Glutamatergic neuron (in vitro differentiated cells): Measurements from ENCODE around the gene SUGCT. TPM values are rescaled to one million over a fixed set of nuclear protein-coding genes. Genes with fewer than 3 reads are reported as not detected.

Experiments
- DNase-seq: peaks from one replicate; pipeline ENCODE4 v3.0.0; 2022
- H3K27ac Mint-ChIP-seq: one replicate; pipeline ENCODE4 v1.8.0; 2020; ENCODE audit warnings: mild to moderate bottlenecking, mixed read lengths, inconsistent platforms; ENCODE audit not compliant: unreplicated experiment
- H3K27me3 Mint-ChIP-seq: one replicate; pipeline ENCODE4 v1.8.0; 2020; ENCODE audit warnings: mild to moderate bottlenecking, moderate library complexity, mixed read lengths, inconsistent platforms; ENCODE audit not compliant: unreplicated experiment
- H3K36me3 Mint-ChIP-seq: one replicate; pipeline ENCODE4 v1.8.0; 2020; ENCODE audit warnings: mild to moderate bottlenecking, mixed read lengths, inconsistent platforms; ENCODE audit not compliant: unreplicated experiment
- H3K4me1 Mint-ChIP-seq: one replicate; pipeline ENCODE4 v1.8.0; 2020; ENCODE audit warnings: mild to moderate bottlenecking, low read depth, mixed read lengths, inconsistent platforms; ENCODE audit not compliant: unreplicated experiment
- H3K4me3 Mint-ChIP-seq: one replicate; pipeline ENCODE4 v1.8.0; 2020; ENCODE audit warnings: mild to moderate bottlenecking, mixed read lengths, inconsistent platforms; ENCODE audit not compliant: unreplicated experiment
- H3K9me3 Mint-ChIP-seq: one replicate; pipeline ENCODE4 v1.8.0; 2020; ENCODE audit warnings: mild to moderate bottlenecking, moderate library complexity, mixed read lengths, inconsistent platforms; ENCODE audit not compliant: unreplicated experiment
- total RNA-seq: library from RNA; stranded (reverse); fragmentation: NEBNext Ultra II Directional; extraction: Animal tissue kit (Norgen Biotek cat#: 25700); gene quantifications from one replicate; pipeline ENCODE4 v1.2.1, GENCODE V29; 2021; ENCODE audit not compliant: unreplicated experiment
- TF ChIP-seq, protein P1 (sequence below): fragments of 200-600 bp; sonication (generic); IDR thresholded peaks from one replicate; pipeline ENCODE4 v1.5.0; 2021; ENCODE audit not compliant: partially characterized antibody, unreplicated experiment

Gene SUGCT
- total RNA-seq, 1 donor from 2014 or later, result 1.2 TPM

DNA sequence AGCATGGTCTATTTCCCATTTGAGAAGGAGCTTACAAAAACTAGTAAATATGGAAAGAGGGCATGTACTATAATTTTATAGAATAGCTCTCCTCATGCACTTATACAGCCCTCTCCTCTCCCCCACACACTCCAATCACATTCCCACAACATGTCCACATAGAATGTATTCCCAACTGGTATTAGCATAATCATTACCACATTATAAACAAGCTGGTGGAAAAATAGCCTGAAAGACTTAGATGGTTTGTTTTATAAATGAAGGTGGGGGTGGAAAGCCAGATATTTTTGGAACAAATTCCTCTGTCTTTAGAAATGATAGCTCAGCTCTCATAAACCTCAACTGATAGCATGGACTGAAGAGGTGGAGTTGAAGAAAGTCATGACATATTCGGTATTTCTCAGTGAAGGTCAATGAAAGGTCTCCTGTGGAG lies 410.1 kb downstream of the SUGCT start:
- TF ChIP-seq, protein P1, sequence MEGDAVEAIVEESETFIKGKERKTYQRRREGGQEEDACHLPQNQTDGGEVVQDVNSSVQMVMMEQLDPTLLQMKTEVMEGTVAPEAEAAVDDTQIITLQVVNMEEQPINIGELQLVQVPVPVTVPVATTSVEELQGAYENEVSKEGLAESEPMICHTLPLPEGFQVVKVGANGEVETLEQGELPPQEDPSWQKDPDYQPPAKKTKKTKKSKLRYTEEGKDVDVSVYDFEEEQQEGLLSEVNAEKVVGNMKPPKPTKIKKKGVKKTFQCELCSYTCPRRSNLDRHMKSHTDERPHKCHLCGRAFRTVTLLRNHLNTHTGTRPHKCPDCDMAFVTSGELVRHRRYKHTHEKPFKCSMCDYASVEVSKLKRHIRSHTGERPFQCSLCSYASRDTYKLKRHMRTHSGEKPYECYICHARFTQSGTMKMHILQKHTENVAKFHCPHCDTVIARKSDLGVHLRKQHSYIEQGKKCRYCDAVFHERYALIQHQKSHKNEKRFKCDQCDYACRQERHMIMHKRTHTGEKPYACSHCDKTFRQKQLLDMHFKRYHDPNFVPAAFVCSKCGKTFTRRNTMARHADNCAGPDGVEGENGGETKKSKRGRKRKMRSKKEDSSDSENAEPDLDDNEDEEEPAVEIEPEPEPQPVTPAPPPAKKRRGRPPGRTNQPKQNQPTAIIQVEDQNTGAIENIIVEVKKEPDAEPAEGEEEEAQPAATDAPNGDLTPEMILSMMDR, result no peak
- Mint-ChIP-seq H3K36me3 (no peaks in the 10 kb centered on the region), H3K27me3 (no peaks in the 10 kb centered on the region), H3K9me3 (no peaks in the 10 kb centered on the region), H3K4me3 (no peak overlapping the region), H3K4me1 (no peaks in the 10 kb centered on the region), H3K27ac (no peak overlapping the region)
- no peak for DNase-seq

DNA sequence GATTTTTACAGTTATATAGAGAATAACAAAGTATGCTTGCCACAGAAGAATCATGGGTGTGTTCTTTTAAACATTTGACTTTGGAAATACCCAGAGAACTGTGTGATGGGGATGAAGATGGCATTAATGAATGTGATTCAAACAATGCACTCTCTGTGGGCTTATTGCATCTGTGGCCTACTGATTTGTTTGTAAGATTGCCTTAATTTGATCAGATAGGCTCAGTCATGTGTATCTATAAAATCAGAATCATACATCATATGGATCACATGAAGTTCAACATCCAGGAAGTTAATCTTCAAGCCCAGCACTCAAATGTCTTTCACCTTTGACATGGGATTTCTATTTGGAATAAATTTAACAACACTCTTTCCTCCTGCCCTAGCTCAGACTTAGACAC lies 410.9 kb downstream of the SUGCT start:
- no peak overlapping the region for H3K27ac Mint-ChIP-seq

DNA sequence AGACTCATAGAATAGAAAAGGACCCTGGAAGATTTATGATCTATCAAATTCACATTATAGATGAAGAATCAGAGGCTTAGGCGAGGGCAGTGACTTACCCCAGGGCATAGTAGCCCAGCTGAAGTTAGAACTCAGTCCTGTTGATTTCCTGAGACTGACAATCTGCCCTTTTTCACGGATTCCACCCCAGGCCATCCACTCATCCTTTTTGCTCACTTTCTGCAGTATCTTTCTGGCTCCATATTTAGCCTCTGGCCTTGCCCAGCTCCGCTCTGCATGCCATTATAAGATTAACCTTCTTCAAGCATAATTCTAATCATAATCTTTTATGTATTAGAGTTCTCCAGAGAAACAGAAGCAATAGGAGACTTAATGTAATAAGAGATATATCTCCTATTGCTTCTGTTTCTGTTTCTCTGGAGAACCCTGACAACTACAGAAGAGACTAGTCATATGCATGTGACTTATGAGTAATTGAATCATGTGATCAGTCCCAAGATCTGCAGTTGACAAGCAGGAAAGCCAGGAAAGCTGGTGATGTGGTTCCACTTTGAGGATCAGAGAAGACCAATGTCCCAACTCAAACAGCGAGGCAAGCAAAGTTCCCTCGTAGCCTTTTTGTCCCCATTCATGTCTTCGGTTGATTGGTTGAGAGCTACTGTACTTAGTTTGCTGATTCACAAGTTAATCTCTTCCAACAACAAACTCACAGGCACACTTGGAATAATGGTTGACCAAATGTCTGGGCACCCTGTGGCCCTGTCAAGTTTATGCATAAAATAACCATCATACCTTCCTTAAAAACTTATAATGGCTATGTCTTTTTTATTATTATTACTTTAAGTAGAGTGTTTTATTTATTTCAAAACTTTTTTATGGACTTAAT lies 412.1 kb downstream of the SUGCT start:
- H3K36me3 Mint-ChIP-seq, result no peaks in the 10 kb centered on the region
- H3K9me3 Mint-ChIP-seq, result no peaks in the 10 kb centered on the region

More for the DNA sequence above, 410.9 kb downstream of the SUGCT start:
- no peaks in the 10 kb centered on the region for H3K36me3 Mint-ChIP-seq
- TF ChIP-seq, protein P1, result no peak
- DNase-seq, result no peak
- H3K27me3 Mint-ChIP-seq, result no peaks in the 10 kb centered on the region
- H3K9me3 Mint-ChIP-seq, result no peaks in the 10 kb centered on the region
- no peaks in the 10 kb centered on the region for H3K4me1 Mint-ChIP-seq
- no peak overlapping the region for H3K4me3 Mint-ChIP-seq

DNA sequence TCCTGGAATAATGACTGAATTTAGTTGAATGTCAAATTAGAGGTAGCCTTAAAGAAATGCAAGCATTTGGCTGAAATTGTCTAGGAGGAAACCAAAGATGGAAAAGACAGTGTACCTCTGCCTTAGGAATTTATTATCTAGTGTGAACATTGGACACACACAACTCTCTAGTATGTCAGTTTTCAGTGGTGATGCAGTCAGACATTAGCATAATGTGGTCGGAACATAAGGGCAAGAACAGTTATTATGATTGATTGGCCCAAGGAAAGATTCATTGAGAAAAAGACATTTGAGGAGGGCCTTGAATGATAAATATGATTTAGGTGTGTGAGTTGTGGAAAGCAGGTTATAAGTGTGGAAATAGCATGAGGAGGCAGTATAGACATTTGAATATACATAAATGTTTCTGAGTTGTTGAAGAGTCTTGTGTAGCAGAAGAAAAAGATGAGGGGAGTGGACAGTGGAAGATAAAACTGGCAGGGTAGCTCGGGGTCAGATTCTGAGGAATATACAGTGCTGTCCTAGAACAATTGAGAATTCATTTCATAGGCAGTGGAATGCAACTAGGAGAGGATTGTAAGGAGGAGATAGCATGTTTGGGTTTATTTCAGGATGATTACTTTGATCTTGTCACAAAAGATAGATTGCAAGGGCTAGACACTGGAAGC lies 414.7 kb downstream of the SUGCT start:
- no peaks in the 10 kb centered on the region for H3K9me3 Mint-ChIP-seq
- H3K36me3 Mint-ChIP-seq, result no peaks in the 10 kb centered on the region
- no peaks in the 10 kb centered on the region for H3K27me3 Mint-ChIP-seq
- peaks cover 3% of the 10 kb centered on the region for H3K4me1 Mint-ChIP-seq
- H3K4me3 Mint-ChIP-seq, result no peak overlapping the region
- no peak overlapping the region for H3K27ac Mint-ChIP-seq
- TF ChIP-seq, protein P1, result no peak
- DNase-seq, result no peak

More for the DNA sequence above, 412.1 kb downstream of the SUGCT start:
- H3K27ac Mint-ChIP-seq, result no peak overlapping the region
- TF ChIP-seq, protein P1, result no peak
- H3K27me3 Mint-ChIP-seq, result no peaks in the 10 kb centered on the region
- no peak overlapping the region for H3K4me3 Mint-ChIP-seq
- H3K4me1 Mint-ChIP-seq, result peaks cover 1% of the 10 kb centered on the region
- DNase-seq, result no peak
